ENCODE measurements around the gene NBEA.

The NBEA gene

DNA sequence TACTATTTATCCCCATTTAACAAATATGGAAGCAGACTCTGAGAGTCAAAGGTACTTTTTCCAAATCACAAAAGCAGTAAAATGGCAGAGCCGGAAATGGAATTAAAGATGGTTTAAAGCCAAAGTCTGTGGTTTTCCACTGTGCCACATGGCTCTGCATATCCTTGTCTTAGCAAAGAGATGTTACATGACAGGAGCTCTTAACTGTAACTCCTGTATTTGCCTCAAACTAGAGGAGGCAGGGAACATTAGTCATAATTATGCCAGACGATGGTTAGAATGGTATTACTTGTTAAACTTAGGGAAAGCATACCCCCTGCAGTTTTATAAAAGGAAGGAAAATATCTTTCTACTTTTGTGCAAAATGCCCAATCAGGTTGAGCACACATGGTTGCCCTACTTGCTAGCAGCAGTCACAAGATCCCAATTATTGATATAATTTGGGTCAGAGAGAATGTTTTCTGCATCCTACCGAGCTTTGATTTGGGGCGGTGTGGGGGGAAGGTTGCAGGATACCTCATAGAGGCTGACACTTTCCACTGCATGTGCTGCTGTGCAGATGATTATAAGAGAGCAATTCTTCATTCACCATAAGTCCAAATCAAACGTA, 576.4 kb downstream of the NBEA start:
- Histone ChIP-seq H3K4me3 (ENCODE audit: low read length) (no peak overlapping the region), H3K27me3 (replicated peaks; ENCODE audit: control insufficient read depth, insufficient read depth, low read length) (no peaks in the 10 kb centered on the region), H3K36me3 (ENCODE audit: control insufficient read depth, insufficient read depth, low read length, severe bottlenecking) (no peaks in the 10 kb centered on the region), H3K4me1 (ENCODE audit: control insufficient read depth, insufficient read depth, low read length) (no peaks in the 10 kb centered on the region), H3K9ac (ENCODE audit: low read length) (no peak overlapping the region), H3K9me3 (ENCODE audit: control insufficient read depth, low read length) (no peaks in the 10 kb centered on the region)
- DNase-seq (ENCODE audit: low read depth): no peak

DNA sequence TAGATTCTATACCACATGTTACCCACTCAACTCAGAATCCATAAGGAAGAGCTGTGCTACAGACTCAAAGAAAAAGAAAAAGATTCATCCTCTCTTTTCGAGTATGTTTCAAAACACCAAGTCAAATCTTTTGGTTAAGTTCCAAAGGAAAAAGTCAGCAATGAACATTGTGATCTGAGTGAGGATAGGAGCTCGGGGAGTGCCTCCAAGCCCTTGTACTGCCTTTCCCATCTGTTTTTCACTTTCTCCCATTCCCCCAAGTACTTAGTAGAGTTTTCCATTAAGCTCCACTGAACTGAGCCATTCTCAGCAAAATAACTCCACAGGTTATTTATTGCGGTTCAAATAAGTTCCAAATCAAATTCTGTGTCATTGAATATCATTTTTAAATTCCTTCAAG, 582.1 kb downstream of the NBEA start:
- peak; percentile 32 for DNase-seq (ENCODE audit: low read depth)
- H3K9ac ChIP-seq (ENCODE audit: low read length): no peak overlapping the region
- no peaks in the 10 kb centered on the region for H3K27me3 ChIP-seq (replicated peaks; ENCODE audit: control insufficient read depth, insufficient read depth, low read length)
- H3K9me3 ChIP-seq (ENCODE audit: control insufficient read depth, low read length): no peaks in the 10 kb centered on the region
- H3K4me1 ChIP-seq (ENCODE audit: control insufficient read depth, insufficient read depth, low read length): peaks cover 8% of the 10 kb centered on the region
- no peaks in the 10 kb centered on the region for H3K36me3 ChIP-seq (ENCODE audit: control insufficient read depth, insufficient read depth, low read length, severe bottlenecking)
- no peak overlapping the region for H3K4me3 ChIP-seq (ENCODE audit: low read length)

DNA sequence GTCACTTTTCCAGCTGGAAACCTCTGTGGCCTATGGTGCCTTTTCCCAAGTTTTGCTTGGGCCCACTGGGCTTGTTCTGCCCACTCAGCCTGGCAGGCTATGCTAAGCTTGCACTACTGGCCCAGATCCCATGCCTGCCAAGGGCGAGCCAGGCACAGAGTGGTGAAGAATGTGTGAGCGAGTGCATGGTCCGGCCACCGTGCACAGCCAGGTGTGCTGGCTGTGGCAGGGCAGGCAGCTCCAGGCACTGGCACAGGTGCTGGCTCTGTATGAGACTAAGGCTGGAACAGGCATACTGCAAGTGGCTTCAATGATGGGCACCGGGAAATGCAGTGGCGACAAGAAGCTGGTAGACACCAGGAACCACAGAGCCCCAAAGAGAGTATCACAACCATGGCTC, 584.5 kb downstream of the NBEA start:
- no peaks in the 10 kb centered on the region for H3K36me3 ChIP-seq (ENCODE audit: control insufficient read depth, insufficient read depth, low read length, severe bottlenecking)
- no peaks in the 10 kb centered on the region for H3K9me3 ChIP-seq (ENCODE audit: control insufficient read depth, low read length)
- H3K27me3 ChIP-seq (replicated peaks; ENCODE audit: control insufficient read depth, insufficient read depth, low read length): no peaks in the 10 kb centered on the region
- no peak for DNase-seq (ENCODE audit: low read depth)
- H3K4me1 ChIP-seq (ENCODE audit: control insufficient read depth, insufficient read depth, low read length): peaks cover 10% of the 10 kb centered on the region
- no peak overlapping the region for H3K4me3 ChIP-seq (ENCODE audit: low read length)
- no peak overlapping the region for H3K9ac ChIP-seq (ENCODE audit: low read length)

DNA sequence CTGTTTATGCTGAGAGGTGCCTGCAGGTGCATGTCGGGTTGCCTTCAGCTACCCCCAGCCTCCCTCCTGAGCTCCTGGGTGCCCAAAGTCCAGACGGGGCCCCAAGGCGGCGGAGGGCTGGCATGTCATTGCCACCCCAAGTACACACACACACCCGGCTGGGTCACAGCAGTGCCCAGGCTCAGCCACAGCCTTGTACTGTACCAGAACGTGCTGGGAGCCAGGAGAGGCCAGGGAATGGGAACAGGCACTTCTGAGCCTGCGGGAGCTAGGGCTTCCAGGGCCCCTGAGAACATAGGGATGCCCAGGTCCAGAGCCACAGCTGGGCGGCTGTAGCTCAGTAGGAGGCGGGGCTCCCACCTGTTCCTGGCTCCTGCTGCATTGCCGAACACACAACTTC, 585.4 kb downstream of the NBEA start:
- no peaks in the 10 kb centered on the region for H3K9me3 ChIP-seq (ENCODE audit: control insufficient read depth, low read length)
- peaks cover 10% of the 10 kb centered on the region for H3K4me1 ChIP-seq (ENCODE audit: control insufficient read depth, insufficient read depth, low read length)
- H3K36me3 ChIP-seq (ENCODE audit: control insufficient read depth, insufficient read depth, low read length, severe bottlenecking): no peaks in the 10 kb centered on the region
- no peak overlapping the region for H3K4me3 ChIP-seq (ENCODE audit: low read length)
- no peak for DNase-seq (ENCODE audit: low read depth)
- no peaks in the 10 kb centered on the region for H3K27me3 ChIP-seq (replicated peaks; ENCODE audit: control insufficient read depth, insufficient read depth, low read length)
- no peak overlapping the region for H3K9ac ChIP-seq (ENCODE audit: low read length)

- no peaks in the 10 kb centered on the region for H3K36me3 ChIP-seq (ENCODE audit: control insufficient read depth, insufficient read depth, low read length, severe bottlenecking)
- no peaks in the 10 kb centered on the region for H3K27me3 ChIP-seq (replicated peaks; ENCODE audit: control insufficient read depth, insufficient read depth, low read length)
- no peak overlapping the region for H3K9ac ChIP-seq (ENCODE audit: low read length)
- no peak for DNase-seq (ENCODE audit: low read depth)
- H3K4me3 ChIP-seq (ENCODE audit: low read length): no peak overlapping the region
- peaks cover 3% of the 10 kb centered on the region for H3K4me1 ChIP-seq (ENCODE audit: control insufficient read depth, insufficient read depth, low read length)
- no peaks in the 10 kb centered on the region for H3K9me3 ChIP-seq (ENCODE audit: control insufficient read depth, low read length)
These were observed 588.1 kb downstream of the NBEA start for GRCh38 chr13:35530147-35530546.

DNA sequence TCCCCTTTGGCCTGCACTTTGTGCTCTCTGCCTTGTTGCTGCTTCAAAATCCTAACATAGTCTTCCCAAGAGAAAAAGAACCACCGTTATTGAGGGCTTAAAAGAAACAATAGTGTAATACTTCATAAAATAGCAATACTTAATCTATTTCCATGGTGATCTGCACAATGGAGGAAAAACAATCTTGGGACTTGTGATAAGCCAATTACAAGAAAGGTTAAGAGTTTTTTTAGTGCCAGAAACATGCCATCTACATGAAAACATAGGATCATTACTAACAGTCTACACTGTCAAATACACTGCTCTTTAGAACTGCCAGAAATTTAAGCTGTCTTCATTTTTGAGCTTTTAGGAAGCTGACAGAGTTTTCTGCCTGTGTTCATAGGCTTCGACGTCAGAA, 588.5 kb downstream of the NBEA start:
- peaks cover 3% of the 10 kb centered on the region for H3K4me1 ChIP-seq (ENCODE audit: control insufficient read depth, insufficient read depth, low read length)
- H3K9ac ChIP-seq (ENCODE audit: low read length): no peak overlapping the region
- DNase-seq (ENCODE audit: low read depth): no peak
- no peak overlapping the region for H3K4me3 ChIP-seq (ENCODE audit: low read length)
- no peaks in the 10 kb centered on the region for H3K9me3 ChIP-seq (ENCODE audit: control insufficient read depth, low read length)
- no peaks in the 10 kb centered on the region for H3K36me3 ChIP-seq (ENCODE audit: control insufficient read depth, insufficient read depth, low read length, severe bottlenecking)
- no peaks in the 10 kb centered on the region for H3K27me3 ChIP-seq (replicated peaks; ENCODE audit: control insufficient read depth, insufficient read depth, low read length)

- Histone ChIP-seq H3K9me3 (ENCODE audit: control insufficient read depth, low read length) (no peaks in the 10 kb centered on the region), H3K9ac (ENCODE audit: low read length) (no peak overlapping the region), H3K4me1 (ENCODE audit: control insufficient read depth, insufficient read depth, low read length) (peaks cover 3% of the 10 kb centered on the region), H3K4me3 (ENCODE audit: low read length) (no peak overlapping the region), H3K27me3 (replicated peaks; ENCODE audit: control insufficient read depth, insufficient read depth, low read length) (no peaks in the 10 kb centered on the region), H3K36me3 (ENCODE audit: control insufficient read depth, insufficient read depth, low read length, severe bottlenecking) (no peaks in the 10 kb centered on the region)
- no peak for DNase-seq (ENCODE audit: low read depth)
These were observed 589.5 kb downstream of the NBEA start for GRCh38 chr13:35531526-35531925.

DNA sequence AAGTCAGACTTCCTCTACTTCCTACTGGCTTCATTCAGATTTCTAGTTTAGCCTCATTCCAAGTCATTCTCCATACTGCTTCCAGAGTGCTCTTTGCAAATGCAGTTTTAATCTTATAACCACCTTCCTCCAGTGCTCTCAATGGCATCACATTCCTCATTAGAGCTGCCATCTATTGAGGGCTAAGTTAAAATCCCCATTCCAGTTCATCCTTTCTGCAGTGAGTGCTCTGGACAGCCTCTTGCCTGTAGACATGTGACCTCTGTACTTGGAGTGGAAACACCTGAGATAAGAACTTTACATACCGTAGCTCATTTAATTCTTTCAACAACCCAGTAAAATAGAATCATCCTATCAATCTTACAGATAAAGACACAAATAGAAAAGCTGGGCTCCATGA, 592.3 kb downstream of the NBEA start:
- peaks cover 3% of the 10 kb centered on the region for H3K4me1 ChIP-seq (ENCODE audit: control insufficient read depth, insufficient read depth, low read length)
- H3K9me3 ChIP-seq (ENCODE audit: control insufficient read depth, low read length): no peaks in the 10 kb centered on the region
- DNase-seq (ENCODE audit: low read depth): no peak
- no peaks in the 10 kb centered on the region for H3K36me3 ChIP-seq (ENCODE audit: control insufficient read depth, insufficient read depth, low read length, severe bottlenecking)
- H3K9ac ChIP-seq (ENCODE audit: low read length): no peak overlapping the region
- H3K4me3 ChIP-seq (ENCODE audit: low read length): no peak overlapping the region
- no peaks in the 10 kb centered on the region for H3K27me3 ChIP-seq (replicated peaks; ENCODE audit: control insufficient read depth, insufficient read depth, low read length)

DNA sequence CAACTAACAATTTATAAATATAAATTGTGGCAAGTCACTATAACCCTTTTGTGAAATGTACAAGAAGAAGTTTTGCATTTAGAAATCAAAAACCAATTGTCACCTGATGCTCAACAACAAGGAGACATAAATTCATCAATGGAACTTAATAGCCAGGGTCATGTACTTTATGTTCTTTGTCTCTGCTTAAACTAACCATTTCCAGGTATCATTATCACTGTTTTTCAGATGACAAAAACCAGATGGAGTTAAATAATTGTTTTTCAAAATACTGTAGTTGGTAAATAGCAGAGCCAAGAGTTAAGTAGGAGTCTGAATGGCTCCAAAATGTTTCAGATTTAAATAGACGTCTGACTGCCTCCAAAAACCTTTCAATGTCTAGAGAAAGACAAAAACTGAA, 606.7 kb downstream of the NBEA start:
- H3K27me3 ChIP-seq (replicated peaks; ENCODE audit: control insufficient read depth, insufficient read depth, low read length): no peaks in the 10 kb centered on the region
- DNase-seq (ENCODE audit: low read depth): no peak
- no peaks in the 10 kb centered on the region for H3K9me3 ChIP-seq (ENCODE audit: control insufficient read depth, low read length)
- H3K4me1 ChIP-seq (ENCODE audit: control insufficient read depth, insufficient read depth, low read length): peaks cover 17% of the 10 kb centered on the region
- H3K4me3 ChIP-seq (ENCODE audit: low read length): no peak overlapping the region
- H3K36me3 ChIP-seq (ENCODE audit: control insufficient read depth, insufficient read depth, low read length, severe bottlenecking): no peaks in the 10 kb centered on the region
- H3K9ac ChIP-seq (ENCODE audit: low read length): no peak overlapping the region

- DNase-seq (ENCODE audit: low read depth): peak; percentile 83
- Histone ChIP-seq H3K36me3 (ENCODE audit: control insufficient read depth, insufficient read depth, low read length, severe bottlenecking) (no peaks in the 10 kb centered on the region), H3K9ac (ENCODE audit: low read length) (no peak overlapping the region), H3K27me3 (replicated peaks; ENCODE audit: control insufficient read depth, insufficient read depth, low read length) (no peaks in the 10 kb centered on the region), H3K9me3 (ENCODE audit: control insufficient read depth, low read length) (no peaks in the 10 kb centered on the region), H3K4me3 (ENCODE audit: low read length) (no peak overlapping the region), H3K4me1 (ENCODE audit: control insufficient read depth, insufficient read depth, low read length) (peaks cover 20% of the 10 kb centered on the region)
These were observed 607.4 kb downstream of the NBEA start for GRCh38 chr13:35549481-35549880.

DNA sequence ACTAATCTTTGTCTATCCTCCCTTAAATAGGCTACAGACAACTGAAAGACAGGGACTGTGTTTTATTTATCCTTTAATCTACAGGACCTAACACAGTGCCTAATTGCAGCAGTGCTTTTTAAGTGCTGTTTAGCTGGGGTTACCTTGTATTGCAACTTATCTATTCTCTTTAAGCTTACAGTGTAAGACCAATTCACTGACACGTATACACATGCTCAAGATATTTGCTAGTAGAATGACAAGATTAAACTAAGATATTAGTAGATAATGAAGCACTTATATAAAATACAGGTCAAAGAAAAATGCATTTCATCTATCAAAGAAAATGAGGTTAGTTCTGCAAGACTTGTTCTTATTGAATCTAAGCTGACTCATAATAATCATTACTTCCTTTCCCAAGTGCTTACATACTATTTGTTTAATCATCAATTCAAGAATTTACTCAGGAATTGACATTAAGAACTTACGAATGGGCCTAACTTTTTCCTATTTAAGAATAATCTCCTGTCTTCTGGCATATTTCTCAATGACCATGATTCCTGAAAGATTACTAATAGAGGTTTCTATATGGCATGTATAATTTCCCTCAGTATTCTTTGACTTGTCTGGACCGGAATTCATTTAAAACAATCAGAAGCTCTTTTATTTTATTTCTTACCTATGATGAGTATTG, 610.2 kb downstream of the NBEA start:
- Histone ChIP-seq H3K4me1 (ENCODE audit: control insufficient read depth, insufficient read depth, low read length) (peaks cover 20% of the 10 kb centered on the region), H3K27me3 (replicated peaks; ENCODE audit: control insufficient read depth, insufficient read depth, low read length) (no peaks in the 10 kb centered on the region), H3K9me3 (ENCODE audit: control insufficient read depth, low read length) (no peaks in the 10 kb centered on the region), H3K4me3 (ENCODE audit: low read length) (no peak overlapping the region), H3K9ac (ENCODE audit: low read length) (no peak overlapping the region), H3K36me3 (ENCODE audit: control insufficient read depth, insufficient read depth, low read length, severe bottlenecking) (no peaks in the 10 kb centered on the region)
- peak; percentile 29 for DNase-seq (ENCODE audit: low read depth)
